KMS-11 (cell line): ENCODE results near the gene MYO19.

Experiments
- H2AFZ ChIP-seq: fragments of 200-600 bp; sonication (generic); 2 replicates; pipeline ENCODE4 v1.6.1; 2016; ENCODE audit warnings: antibody characterized with exemption, mixed run types, low read depth
- H3K27ac ChIP-seq: fragments of 200-600 bp; sonication (generic); 2 replicates; pipeline ENCODE4 v1.6.1; 2016; ENCODE audit warnings: mild to moderate bottlenecking, mixed run types
- H3K27me3 ChIP-seq: fragments of 200-600 bp; sonication (generic); 2 replicates; pipeline ENCODE4 v1.6.1; 2017; ENCODE audit warnings: mild to moderate bottlenecking, low read depth, mixed run types, moderate library complexity; ENCODE audit not compliant: insufficient read depth
- H3K36me3 ChIP-seq: fragments of 200-600 bp; sonication (generic); 2 replicates; pipeline ENCODE4 v1.6.1; 2017; ENCODE audit warnings: mild to moderate bottlenecking, mixed run types; ENCODE audit not compliant: insufficient read depth
- H3K4me1 ChIP-seq: fragments of 200-600 bp; sonication (generic); 2 replicates; pipeline ENCODE4 v1.6.1; 2016; ENCODE audit warnings: mild to moderate bottlenecking, low read depth, mixed run types; ENCODE audit not compliant: poor library complexity, severe bottlenecking
- H3K4me2 ChIP-seq: fragments of 200-600 bp; sonication (generic); 2 replicates; pipeline ENCODE4 v1.7.0; 2016; ENCODE audit warnings: mild to moderate bottlenecking, mixed run types
- H3K4me3 ChIP-seq: fragments of 200-600 bp; sonication (generic); IDR thresholded peaks from 2 replicates; pipeline ENCODE4 v1.6.1; 2017; ENCODE audit warnings: low read depth, low read length, mixed read lengths; ENCODE audit not compliant: insufficient read depth
- H3K79me2 ChIP-seq: fragments of 200-600 bp; sonication (generic); 2 replicates; pipeline ENCODE4 v1.6.1; 2016; ENCODE audit warnings: low read depth, mixed run types; ENCODE audit not compliant: insufficient read depth
- H3K9ac ChIP-seq: fragments of 200-600 bp; sonication (generic); 2 replicates; pipeline ENCODE4 v1.6.1; 2016; ENCODE audit warnings: mild to moderate bottlenecking, mixed run types
- H4K20me1 ChIP-seq: fragments of 200-600 bp; sonication (generic); 2 replicates; pipeline ENCODE4 v1.6.1; 2016; ENCODE audit warnings: mild to moderate bottlenecking, mixed run types; ENCODE audit not compliant: insufficient read depth
- CTCF ChIP-seq: fragments of 200-600 bp; sonication (generic); conservative IDR thresholded peaks from 2 replicates; pipeline ENCODE4 v1.6.1; 2017; ENCODE audit warnings: low read depth, mild to moderate bottlenecking, antibody characterized with exemption, low read length, moderate library complexity, mixed read lengths

MYO19 gene

GRCh38 chr17:36498560-36499300 is 35.9 kb downstream of the MYO19 start:
- Histone ChIP-seq H3K36me3 (no peaks in the 10 kb centered on the region), H3K9ac (no peak overlapping the region), H3K4me2 (no peak overlapping the region), H3K27ac (no peak overlapping the region), H3K79me2 (no peaks in the 10 kb centered on the region), H3K4me1 (no peaks in the 10 kb centered on the region), H4K20me1 (no peaks in the 10 kb centered on the region), H3K4me3 (no peak overlapping the region), H2AFZ (no peak overlapping the region), H3K27me3 (no peaks in the 10 kb centered on the region)
- no peak for TF ChIP-seq CTCF

GRCh38 chr17:36498155-36498554 is 36.5 kb downstream of the MYO19 start:
- Histone ChIP-seq H3K4me1 (no peaks in the 10 kb centered on the region), H2AFZ (no peak overlapping the region), H3K9ac (no peak overlapping the region), H3K79me2 (no peaks in the 10 kb centered on the region), H3K4me2 (no peak overlapping the region), H3K36me3 (no peaks in the 10 kb centered on the region), H3K27ac (no peak overlapping the region), H3K27me3 (no peaks in the 10 kb centered on the region), H3K4me3 (no peak overlapping the region), H4K20me1 (no peaks in the 10 kb centered on the region)
- no peak for TF ChIP-seq CTCF

- Histone ChIP-seq H3K4me1 (no peaks in the 10 kb centered on the region), H3K36me3 (no peaks in the 10 kb centered on the region), H3K4me3 (no peak overlapping the region), H3K79me2 (peaks cover 2% of the 10 kb centered on the region; the same call in 1 of the 2 replicates), H3K9ac (no peak overlapping the region), H3K27me3 (no peaks in the 10 kb centered on the region), H2AFZ (no peak overlapping the region), H3K4me2 (no peak overlapping the region), H4K20me1 (no peaks in the 10 kb centered on the region), H3K27ac (no peak overlapping the region)
- no peak for TF ChIP-seq CTCF
Observed at GRCh38 chr17:36496018-36496789, 38.5 kb downstream of the MYO19 start.

GRCh38 chr17:36495076-36495578 is 39.5 kb downstream of the MYO19 start:
- Histone ChIP-seq H3K27me3 (no peaks in the 10 kb centered on the region), H3K9ac (no peak overlapping the region), H3K4me2 (no peak overlapping the region), H3K36me3 (no peaks in the 10 kb centered on the region), H2AFZ (no peak overlapping the region), H4K20me1 (no peaks in the 10 kb centered on the region), H3K4me1 (no peaks in the 10 kb centered on the region), H3K27ac (no peak overlapping the region), H3K79me2 (peaks cover 12% of the 10 kb centered on the region; the same call in 1 of the 2 replicates), H3K4me3 (no peak overlapping the region)
- no peak for TF ChIP-seq CTCF
